Measurements from ENCODE around the gene MAPK9. TPM values are rescaled to one million over a fixed set of nuclear protein-coding genes. Genes with fewer than 3 reads are reported as not detected.

The MAPK9 gene
- total RNA-seq, 4 donors from 2014 or later, result 25.5 to 42.3 (median 36.5) TPM

DNA sequence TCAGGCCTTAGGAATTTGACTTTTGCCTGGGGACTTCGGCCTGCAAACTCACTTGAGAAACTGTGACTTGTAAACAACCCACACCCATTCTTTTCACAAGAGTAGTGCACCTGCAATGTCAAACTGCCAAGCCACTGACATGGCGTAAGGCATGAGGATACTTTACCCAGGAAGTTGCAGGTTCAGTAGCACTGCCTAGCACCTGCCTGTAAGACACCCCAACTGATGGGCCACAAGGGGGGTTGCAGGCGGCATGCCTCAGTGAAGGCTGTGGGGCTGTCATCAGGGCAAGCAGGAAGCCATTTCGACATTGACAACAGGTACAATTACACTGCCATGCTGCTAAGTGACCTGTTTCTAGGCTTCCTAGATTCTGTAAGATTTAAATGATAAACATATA lies 41.6 kb downstream of the MAPK9 start:
- intact Hi-C loops (cut with DNase I; ENCODE audit: low total_unique reads), result no loop called here
- H3K36me3 ChIP-seq, result peaks cover 0 to 79% (median 21%) of the 10 kb centered on the region in 4 donors
- no peak overlapping the region for H3K4me3 ChIP-seq
- in situ Hi-C loops (cut with MboI; ENCODE audit: low pct_ligation_motif_present in 1 of 4, low pct_unique_long_range_greater_than_20kb in 1 of 4, low sequenced_read_pairs in 3 of 4), result no loop called here
- no peaks in the 10 kb centered on the region for H3K27me3 ChIP-seq
- no peaks in the 10 kb centered on the region for H3K4me1 ChIP-seq
- no peak for DNase-seq
- peaks cover 41 to 67% of the 10 kb centered on the region in 2 donors for H3K9me3 ChIP-seq
- WGBS, 2 donors (ENCODE audit: low coverage in 1 of 2), result 97% methylated on average over 4 of the region's 4 CpGs; no CpG with 5 or more reads in 1 of the 2 donors
- TF ChIP-seq, protein P1, sequence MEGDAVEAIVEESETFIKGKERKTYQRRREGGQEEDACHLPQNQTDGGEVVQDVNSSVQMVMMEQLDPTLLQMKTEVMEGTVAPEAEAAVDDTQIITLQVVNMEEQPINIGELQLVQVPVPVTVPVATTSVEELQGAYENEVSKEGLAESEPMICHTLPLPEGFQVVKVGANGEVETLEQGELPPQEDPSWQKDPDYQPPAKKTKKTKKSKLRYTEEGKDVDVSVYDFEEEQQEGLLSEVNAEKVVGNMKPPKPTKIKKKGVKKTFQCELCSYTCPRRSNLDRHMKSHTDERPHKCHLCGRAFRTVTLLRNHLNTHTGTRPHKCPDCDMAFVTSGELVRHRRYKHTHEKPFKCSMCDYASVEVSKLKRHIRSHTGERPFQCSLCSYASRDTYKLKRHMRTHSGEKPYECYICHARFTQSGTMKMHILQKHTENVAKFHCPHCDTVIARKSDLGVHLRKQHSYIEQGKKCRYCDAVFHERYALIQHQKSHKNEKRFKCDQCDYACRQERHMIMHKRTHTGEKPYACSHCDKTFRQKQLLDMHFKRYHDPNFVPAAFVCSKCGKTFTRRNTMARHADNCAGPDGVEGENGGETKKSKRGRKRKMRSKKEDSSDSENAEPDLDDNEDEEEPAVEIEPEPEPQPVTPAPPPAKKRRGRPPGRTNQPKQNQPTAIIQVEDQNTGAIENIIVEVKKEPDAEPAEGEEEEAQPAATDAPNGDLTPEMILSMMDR (IDR thresholded peaks at IDR 0.05), result no peak
- no peak for TF ChIP-seq POLR2A (IDR thresholded peaks at IDR 0.05)
- no peak for TF ChIP-seq POLR2AphosphoS5 (IDR thresholded peaks at IDR 0.05)
- TF ChIP-seq EP300 (IDR thresholded peaks at IDR 0.05; ENCODE audit: low read depth), result no peak
- no peak overlapping the region for H3K27ac ChIP-seq

DNA sequence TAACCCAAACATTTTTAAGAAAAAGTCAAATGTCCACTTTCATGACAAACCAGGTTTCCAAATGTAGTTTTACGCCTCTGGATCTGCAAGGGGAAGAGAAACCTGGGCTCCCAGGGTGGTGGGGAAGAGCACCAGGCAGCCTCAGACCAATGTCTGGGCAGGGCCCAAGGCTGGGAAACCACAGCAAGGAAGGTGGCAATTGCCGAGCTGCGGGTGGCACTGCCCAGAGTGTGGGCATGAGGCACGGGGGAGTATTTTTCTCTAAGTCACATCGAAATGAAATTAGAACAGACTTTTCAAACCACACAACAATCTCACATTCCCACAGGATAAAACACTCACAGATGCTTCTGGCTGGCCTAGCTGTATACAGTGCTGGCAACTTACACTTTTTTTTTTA lies 50.3 kb downstream of the MAPK9 start:
- intact Hi-C loops (cut with DNase I; ENCODE audit: low total_unique reads), result no loop called here
- H3K36me3 ChIP-seq, result peaks cover 0 to 72% (median 17%) of the 10 kb centered on the region in 4 donors

GRCh38 chr5:180238631-180239030 lies 53.3 kb downstream of the MAPK9 start:
- in situ Hi-C loops (cut with MboI; ENCODE audit: low pct_ligation_motif_present in 1 of 4, low pct_unique_long_range_greater_than_20kb in 1 of 4, low sequenced_read_pairs in 3 of 4), result no loop called here
- Histone ChIP-seq H3K4me1 (no peaks in the 10 kb centered on the region), H3K36me3 (peaks cover 0 to 91% (median 22%) of the 10 kb centered on the region in 4 donors), H3K4me3 (no peak overlapping the region), H3K27me3 (no peaks in the 10 kb centered on the region), H3K27ac (no peak overlapping the region), H3K9me3 (peaks cover 0 to 3% of the 10 kb centered on the region in 2 donors)
- no peak for TF ChIP-seq POLR2A (IDR thresholded peaks at IDR 0.05)
- TF ChIP-seq, protein P1 (IDR thresholded peaks at IDR 0.05), result no peak
- intact Hi-C loops (cut with DNase I; ENCODE audit: low total_unique reads), result no loop called here
- DNase-seq, result no peak
- 96% methylated on average over 2 of the region's 2 CpGs; no CpG with 5 or more reads in 1 of the 2 donors for WGBS, 2 donors (ENCODE audit: low coverage in 1 of 2)

More for the DNA sequence above, 50.3 kb downstream of the MAPK9 start:
- no peak for DNase-seq
- in situ Hi-C loops (cut with MboI; ENCODE audit: low pct_ligation_motif_present in 1 of 4, low pct_unique_long_range_greater_than_20kb in 1 of 4, low sequenced_read_pairs in 3 of 4), result no loop called here
- peaks cover 0 to 9% of the 10 kb centered on the region in 2 donors for H3K9me3 ChIP-seq
- no peak overlapping the region for H3K4me3 ChIP-seq
- H3K27me3 ChIP-seq, result no peaks in the 10 kb centered on the region
- WGBS, 2 donors (ENCODE audit: low coverage in 1 of 2), result 89 to 92% methylated on average over 5 of the region's 5 CpGs
- H3K27ac ChIP-seq, result no peak overlapping the region
- no peaks in the 10 kb centered on the region for H3K4me1 ChIP-seq
- TF ChIP-seq, protein P1 (IDR thresholded peaks at IDR 0.05), result no peak
- no peak for TF ChIP-seq POLR2AphosphoS5 (IDR thresholded peaks at IDR 0.05)
- TF ChIP-seq POLR2A (IDR thresholded peaks at IDR 0.05), result no peak
- TF ChIP-seq EP300 (IDR thresholded peaks at IDR 0.05; ENCODE audit: low read depth), result no peak

DNA sequence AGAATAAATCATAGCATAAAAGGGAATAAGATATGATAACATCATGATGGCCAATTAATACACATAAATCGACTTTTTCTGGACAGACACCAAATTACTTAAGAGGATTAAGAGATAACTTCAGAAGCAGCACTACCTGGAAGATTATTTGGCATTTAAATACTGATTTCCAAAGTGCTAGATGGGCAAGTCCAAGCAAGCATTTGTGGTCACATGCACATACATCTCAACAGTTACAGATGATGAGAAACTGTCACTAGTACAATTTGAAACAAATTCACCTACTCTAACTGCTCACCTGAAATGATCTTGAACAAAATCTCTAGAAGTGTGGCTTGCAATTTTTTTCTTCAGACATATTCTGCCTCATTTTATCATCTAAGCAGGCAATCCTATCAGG lies 56.0 kb downstream of the MAPK9 start:
- Histone ChIP-seq H3K27me3 (no peaks in the 10 kb centered on the region), H3K27ac (no peak overlapping the region), H3K36me3 (peaks cover 0 to 75% (median 15%) of the 10 kb centered on the region in 4 donors), H3K9me3 (no peaks in the 10 kb centered on the region), H3K4me1 (no peaks in the 10 kb centered on the region), H3K4me3 (no peak overlapping the region)
- TF ChIP-seq POLR2AphosphoS5 (IDR thresholded peaks at IDR 0.05), result no peak
- TF ChIP-seq EP300 (IDR thresholded peaks at IDR 0.05; ENCODE audit: low read depth), result no peak
- TF ChIP-seq POLR2A (IDR thresholded peaks at IDR 0.05), result no peak
- TF ChIP-seq, protein P1 (IDR thresholded peaks at IDR 0.05), result no peak
- 93 to 98% methylated on average over 1 of the region's 1 CpG for WGBS, 2 donors (ENCODE audit: low coverage in 1 of 2)
- no peak for DNase-seq
- in situ Hi-C loops (cut with MboI; ENCODE audit: low pct_ligation_motif_present in 1 of 4, low pct_unique_long_range_greater_than_20kb in 1 of 4, low sequenced_read_pairs in 3 of 4) (no loop called here), intact Hi-C loops (cut with DNase I; ENCODE audit: low total_unique reads) (no loop called here)

All from transverse colon (tissue), 4 donors.